CD4-positive, CD25-positive, alpha-beta regulatory T cell (primary cell): ENCODE data around the gene DCTN5. TPM values are rescaled to one million over a fixed set of nuclear protein-coding genes. Genes with fewer than 3 reads are reported as not detected.
A peak's percentile ranks its signal among the peaks of the same experiment; 100 is the strongest.
"Not testable (repeated sequence)": the region's sequence is repeated elsewhere in the genome, so short reads cannot be mapped to it uniquely, and the experiment has no call there.

Experiments
- ATAC-seq, 2 donors: fragments of 150-1000 bp; cut with Tn5 transposase; one replicate each; pipeline ENCODE4 v1.10.0; 2021; ENCODE audit warnings: low read depth in 2 of 2, moderate number of reproducible peaks in 2 of 2, moderate library complexity in 1 of 2
- DNase-seq, 3 donors: peaks; one replicate each; pipeline versions ENCODE4 v3.0.0 to v3.0.0-alpha.2; 2012 to 2022; ENCODE audit warnings: mixed read lengths in 1 of 3
- H3K27ac ChIP-seq: one replicate; pipeline ENCODE4 v1.7.0; 2013; ENCODE audit warnings: mild to moderate bottlenecking, low read length; ENCODE audit not compliant: insufficient read depth, poor library complexity, severe bottlenecking
- H3K27me3 ChIP-seq: one replicate; pipeline ENCODE4 v1.7.0; 2013; ENCODE audit warnings: low read length; ENCODE audit not compliant: control insufficient read depth, insufficient read depth
- H3K36me3 ChIP-seq: one replicate; pipeline ENCODE4 v1.7.0; 2013; ENCODE audit warnings: mild to moderate bottlenecking, low read length, moderate library complexity; ENCODE audit not compliant: control insufficient read depth, insufficient read depth
- H3K4me1 ChIP-seq: 2 replicates; pipeline ENCODE4 v1.7.0; 2013; ENCODE audit warnings: mild to moderate bottlenecking, low read length; ENCODE audit not compliant: insufficient read depth, control insufficient read depth, poor library complexity, severe bottlenecking
- H3K4me3 ChIP-seq: one replicate; pipeline ENCODE4 v1.7.0; 2013; ENCODE audit warnings: low read depth, mild to moderate bottlenecking, low read length, moderate library complexity
- H3K9me3 ChIP-seq, 2 experiments: 1 replicate in 1 of 2; 2 replicates in 1 of 2; pipeline ENCODE4 v1.7.0; 2013; ENCODE audit warnings: low read length in 2 of 2, mild to moderate bottlenecking in 1 of 2, moderate library complexity in 1 of 2; ENCODE audit not compliant: control insufficient read depth in 2 of 2
- H3K27ac Mint-ChIP-seq, 3 donors: one replicate each; pipeline ENCODE4 v1.8.0; 2020 to 2022; ENCODE audit warnings: mild to moderate bottlenecking in 3 of 3, mixed read lengths in 3 of 3, moderate library complexity in 2 of 3
- H3K27me3 Mint-ChIP-seq: one replicate; pipeline ENCODE4 v1.8.0; 2022; ENCODE audit warnings: mild to moderate bottlenecking, mixed read lengths
- H3K36me3 Mint-ChIP-seq: one replicate; pipeline ENCODE4 v1.8.0; 2020; ENCODE audit warnings: mixed read lengths
- H3K4me1 Mint-ChIP-seq, 4 donors: one replicate each; pipeline ENCODE4 v1.8.0; 2020 to 2022; ENCODE audit warnings: mixed read lengths in 4 of 4, mild to moderate bottlenecking in 1 of 4
- H3K4me3 Mint-ChIP-seq, 4 donors: one replicate each; pipeline ENCODE4 v1.8.0; 2020 to 2022; ENCODE audit warnings: mild to moderate bottlenecking in 4 of 4, mixed read lengths in 4 of 4, moderate library complexity in 3 of 4
- H3K9me3 Mint-ChIP-seq, 7 donors: one replicate each; pipeline ENCODE4 v1.8.0; 2020 to 2022; ENCODE audit warnings: mixed read lengths in 7 of 7, mild to moderate bottlenecking in 3 of 7, moderate library complexity in 2 of 7
- polyA plus RNA-seq, 4 donors: library from polyadenylated mRNA; unstranded; fragments of 300-500 nt; fragmentation: Illumina TruSeq; gene quantifications; one replicate each; pipeline ENCODE4 v1.2.3, GENCODE V29; 2021
- total RNA-seq: library from RNA; stranded (reverse); gene quantifications from one replicate; pipeline ENCODE4 v1.2.3, GENCODE V29; 2022

Gene DCTN5
- total and polyA plus RNA-seq, 5 donors from 2014 or later: 59.7 to 91.8 (median 64.5) TPM

DNA sequence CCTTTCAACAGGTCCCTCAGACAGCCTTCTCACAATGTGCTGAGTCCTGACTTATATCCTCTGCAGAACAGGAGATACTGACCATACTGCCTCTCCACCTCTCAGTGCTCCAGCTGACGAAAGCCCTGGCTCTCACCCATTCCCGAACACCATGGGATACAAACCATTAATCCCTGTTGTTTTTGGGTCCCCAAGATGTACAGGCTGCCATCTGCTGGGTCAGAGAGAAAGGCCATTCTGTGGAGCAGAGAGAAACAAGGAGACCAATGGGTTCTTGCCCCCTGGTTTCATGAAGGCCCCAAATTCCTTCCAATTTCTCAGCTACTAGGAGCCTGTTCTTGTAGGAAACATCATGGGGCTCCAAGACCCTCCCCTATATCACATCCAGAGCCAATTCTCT lies 68.7 kb downstream of the DCTN5 start:
- Histone ChIP-seq H3K4me3 (no peak overlapping the region), H3K4me1 (no peaks in the 10 kb centered on the region), H3K27ac (no peak overlapping the region), H3K36me3 (no peaks in the 10 kb centered on the region), H3K27me3 (no peaks in the 10 kb centered on the region), H3K9me3 (peaks cover 6 to 10% of the 10 kb centered on the region in 2 experiments)
- DNase-seq (no peak), ATAC-seq (no peak)
- no peaks in the 10 kb centered on the region for H3K36me3 Mint-ChIP-seq
- H3K4me3 Mint-ChIP-seq: no peak overlapping the region
- H3K4me1 Mint-ChIP-seq: no peaks in the 10 kb centered on the region
- peaks cover 41% of the 10 kb centered on the region for H3K27me3 Mint-ChIP-seq
- no peak overlapping the region for H3K27ac Mint-ChIP-seq
- H3K9me3 Mint-ChIP-seq: peaks cover 0 to 11% (median 5%) of the 10 kb centered on the region in 7 donors

DNA sequence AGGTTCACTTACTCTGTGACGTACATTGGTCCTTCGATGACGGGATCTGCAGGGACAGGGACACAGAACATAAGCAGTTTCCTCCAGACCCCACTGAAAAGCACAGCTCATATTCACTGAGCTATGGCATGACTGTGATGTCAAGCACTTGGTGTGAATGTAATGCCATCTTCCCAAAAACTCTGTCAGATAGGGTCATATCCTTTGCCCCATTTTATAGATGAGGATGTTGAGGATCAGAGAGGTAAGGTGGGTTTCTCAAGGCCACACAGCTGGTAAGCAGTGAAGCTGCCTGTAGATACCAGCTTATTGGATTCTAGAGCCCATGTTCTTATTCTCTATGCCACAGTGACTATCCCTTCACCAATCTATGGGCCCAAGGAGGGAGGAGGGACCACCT lies 69.2 kb downstream of the DCTN5 start:
- no peaks in the 10 kb centered on the region for H3K36me3 Mint-ChIP-seq
- no peak overlapping the region for H3K4me3 Mint-ChIP-seq
- Histone ChIP-seq H3K36me3 (no peaks in the 10 kb centered on the region), H3K27me3 (no peaks in the 10 kb centered on the region), H3K4me1 (no peaks in the 10 kb centered on the region), H3K27ac (no peak overlapping the region), H3K9me3 (peaks cover 6 to 10% of the 10 kb centered on the region in 2 experiments), H3K4me3 (no peak overlapping the region)
- peaks cover 0 to 11% (median 5%) of the 10 kb centered on the region in 7 donors for H3K9me3 Mint-ChIP-seq
- no peak for DNase-seq
- H3K27ac Mint-ChIP-seq: no peak overlapping the region
- no peaks in the 10 kb centered on the region for H3K4me1 Mint-ChIP-seq
- ATAC-seq: no peak
- peaks cover 41% of the 10 kb centered on the region for H3K27me3 Mint-ChIP-seq

DNA sequence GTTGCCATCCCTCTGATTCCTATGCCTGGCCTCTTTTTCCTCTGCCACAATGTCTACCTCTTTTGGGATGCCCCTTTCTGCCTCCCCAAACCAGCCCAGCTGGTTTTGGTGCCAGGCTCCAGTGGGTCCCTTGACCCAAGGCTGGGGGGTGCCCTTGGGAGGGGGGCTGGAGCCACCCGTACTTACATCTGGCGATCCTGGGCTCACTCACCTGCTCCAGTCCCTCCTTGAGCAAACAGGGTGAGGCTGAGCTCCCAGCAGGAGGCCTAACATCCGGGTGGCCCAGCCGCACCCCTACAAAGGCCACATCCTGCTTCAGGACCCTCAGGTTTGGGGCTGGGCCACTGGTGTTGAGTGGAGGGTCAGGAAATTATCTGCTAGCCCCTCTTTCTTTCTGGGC lies 70.5 kb downstream of the DCTN5 start:
- Mint-ChIP-seq H3K36me3 (no peaks in the 10 kb centered on the region), H3K4me1 (no peaks in the 10 kb centered on the region), H3K27ac (peak overlapping the region in 1 of 3 donors; percentile 36), H3K9me3 (peaks cover 0 to 11% (median 5%) of the 10 kb centered on the region in 7 donors), H3K4me3 (no peak overlapping the region), H3K27me3 (peaks cover 47% of the 10 kb centered on the region)
- Histone ChIP-seq H3K4me1 (no peaks in the 10 kb centered on the region), H3K4me3 (no peak overlapping the region), H3K27me3 (no peaks in the 10 kb centered on the region), H3K36me3 (no peaks in the 10 kb centered on the region), H3K27ac (no peak overlapping the region), H3K9me3 (peaks cover 6 to 10% of the 10 kb centered on the region in 2 experiments)
- no peak for ATAC-seq
- no peak for DNase-seq

DNA sequence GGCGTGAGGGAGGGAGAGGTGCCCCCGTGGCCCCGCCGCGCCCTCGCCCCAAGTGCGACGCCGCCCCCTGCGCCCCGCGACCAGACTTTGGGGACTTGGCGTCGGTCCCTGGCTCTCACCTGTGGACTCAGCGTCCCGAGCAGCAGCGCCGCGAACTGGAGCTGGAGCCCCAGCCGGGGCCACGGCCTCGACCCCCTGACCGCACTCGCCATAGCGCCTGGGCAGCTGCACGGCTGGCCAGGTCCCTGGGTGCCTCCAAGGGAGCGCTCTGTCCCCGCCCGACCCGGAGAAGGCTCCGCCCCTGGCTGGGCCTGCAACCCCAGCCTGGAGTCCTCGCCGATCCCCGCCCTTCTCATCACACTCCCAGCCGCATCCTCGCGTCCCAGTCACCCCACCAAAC lies 71.7 kb downstream of the DCTN5 start, which contains the start of gene ERN2:
TSS of gene ERN2 (minus strand) at position 247 of the 400 bp plus-strand sequence. CDS start at position 212, 35 bp downstream.
- Mint-ChIP-seq H3K9me3 (peaks cover 0 to 11% (median 7%) of the 10 kb centered on the region in 7 donors), H3K4me1 (no peaks in the 10 kb centered on the region), H3K27ac (no peak within 1 kb of the TSS), H3K27me3 (peaks cover 59% of the 10 kb centered on the region), H3K36me3 (no peaks in the 10 kb centered on the region), H3K4me3 (peak within 1 kb of the TSS in 2 of 4 donors; percentile 29 to 67)
- ATAC-seq (no peak), DNase-seq (no peak)
- Histone ChIP-seq H3K27me3 (no peaks in the 10 kb centered on the region), H3K9me3 (peaks cover 6 to 10% of the 10 kb centered on the region in 2 experiments), H3K4me3 (no peak within 1 kb of the TSS), H3K36me3 (no peaks in the 10 kb centered on the region), H3K27ac (no peak within 1 kb of the TSS), H3K4me1 (no peaks in the 10 kb centered on the region)

DNA sequence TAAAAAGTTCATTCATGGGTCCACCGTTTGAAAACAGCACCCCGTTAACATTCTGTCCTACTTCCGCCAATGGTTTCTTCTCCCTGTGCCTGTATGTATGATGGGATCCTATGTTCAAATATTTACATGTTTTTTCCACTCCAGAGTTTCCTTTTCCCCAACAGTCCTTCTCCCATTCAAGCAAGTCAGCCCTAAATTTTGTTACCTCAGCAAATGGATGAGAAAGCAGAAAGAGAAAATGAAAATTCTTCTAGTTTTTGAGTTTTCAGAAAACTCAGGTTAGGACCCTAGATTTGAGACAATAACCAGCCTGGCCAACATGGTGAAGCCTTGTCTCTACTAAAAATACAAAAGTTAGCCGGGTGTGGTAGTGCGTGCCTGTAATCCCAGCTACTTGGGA lies 75.2 kb downstream of the DCTN5 start:
- no peaks in the 10 kb centered on the region for H3K36me3 ChIP-seq
- peaks cover 3% of the 10 kb centered on the region for H3K27me3 ChIP-seq
- peaks cover 44% of the 10 kb centered on the region for H3K27me3 Mint-ChIP-seq
- no peaks in the 10 kb centered on the region for H3K4me1 Mint-ChIP-seq
- no peaks in the 10 kb centered on the region for H3K36me3 Mint-ChIP-seq
- peak overlapping the region in 1 of 3 donors; percentile 34 for H3K27ac Mint-ChIP-seq
- H3K9me3 Mint-ChIP-seq: peaks cover 0 to 9% (median 0%) of the 10 kb centered on the region in 7 donors
- peaks cover 0 to 2% of the 10 kb centered on the region in 2 experiments for H3K9me3 ChIP-seq
- no peak overlapping the region for H3K4me3 Mint-ChIP-seq
- no peak overlapping the region for H3K4me3 ChIP-seq
- H3K4me1 ChIP-seq: no peaks in the 10 kb centered on the region
- no peak overlapping the region for H3K27ac ChIP-seq
- no peak for ATAC-seq
- no peak for DNase-seq

DNA sequence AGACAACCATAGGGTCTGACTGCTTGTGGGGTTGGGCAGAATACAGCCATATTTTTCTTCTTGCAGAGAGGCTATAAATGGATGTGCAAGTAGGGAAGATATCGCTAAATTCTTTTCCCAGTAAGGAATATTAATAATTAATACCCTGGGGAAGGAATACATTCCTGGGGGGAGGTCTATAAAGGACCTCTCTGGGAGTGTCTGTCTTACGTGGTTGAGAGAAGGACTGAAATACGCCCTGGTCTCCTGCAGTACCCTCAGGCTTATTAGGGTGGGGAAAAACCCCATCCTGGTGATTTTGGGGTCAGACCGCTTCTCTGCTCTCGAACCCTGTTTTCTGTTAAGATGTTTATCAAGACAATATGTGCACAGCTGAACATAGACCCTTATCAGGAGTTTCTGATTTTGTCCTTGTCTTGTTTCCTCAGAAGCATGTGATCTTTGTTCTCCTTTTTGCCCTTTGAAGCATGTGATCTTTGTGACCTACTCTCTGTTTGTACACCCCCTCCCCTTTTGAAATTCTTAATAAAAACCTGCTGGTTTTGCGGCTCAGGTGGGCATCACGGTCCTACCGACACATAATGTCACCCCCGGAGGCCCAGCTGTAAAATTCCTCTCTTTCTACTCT lies 81.5 kb downstream of the DCTN5 start:
- H3K27me3 ChIP-seq, ATAC-seq, H3K27ac Mint-ChIP-seq, H3K27ac ChIP-seq, H3K9me3 ChIP-seq, H3K4me1 Mint-ChIP-seq, H3K36me3 ChIP-seq, H3K4me3 ChIP-seq, DNase-seq, H3K36me3 Mint-ChIP-seq, H3K4me1 ChIP-seq, H3K4me3 Mint-ChIP-seq: not testable (repeated sequence)
- peaks cover 20% of the 10 kb centered on the region for H3K27me3 Mint-ChIP-seq
- H3K9me3 Mint-ChIP-seq: peaks cover 0 to 11% (median 5%) of the 10 kb centered on the region in 7 donors

DNA sequence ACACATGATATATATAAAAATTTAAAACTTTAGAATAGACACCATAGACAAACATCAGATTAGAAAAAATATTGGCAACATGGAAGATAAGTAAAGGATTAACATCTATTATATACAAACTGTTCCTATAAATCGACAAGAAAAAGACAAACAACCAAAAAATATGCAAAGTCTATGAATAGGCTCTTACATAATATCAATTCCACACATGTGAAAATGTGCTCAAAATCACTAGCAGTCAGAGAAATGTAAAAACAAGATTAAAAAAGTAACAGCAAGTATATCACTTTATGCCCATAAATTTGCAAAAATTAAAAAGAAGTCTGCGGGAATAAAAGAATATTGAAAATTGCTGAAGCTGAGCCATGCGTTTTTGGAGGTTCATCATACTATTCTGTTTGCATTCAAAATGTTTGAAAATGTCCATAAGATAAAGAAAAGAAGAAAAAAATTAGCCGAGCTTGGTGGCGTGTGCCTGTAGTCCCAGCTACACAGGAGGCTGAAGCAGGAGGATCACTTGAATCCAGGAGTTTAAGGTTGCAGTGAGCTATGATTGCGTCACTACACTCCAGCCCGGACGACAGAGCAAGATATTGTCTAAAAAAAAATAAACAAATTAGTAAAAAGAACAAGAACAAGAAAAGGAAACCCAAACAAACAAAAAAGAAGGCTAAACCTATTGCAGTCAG lies 83.0 kb downstream of the DCTN5 start:
- ATAC-seq (no peak), DNase-seq (no peak)
- Histone ChIP-seq H3K4me1 (no peaks in the 10 kb centered on the region), H3K9me3 (peaks cover 0 to 6% of the 10 kb centered on the region in 2 experiments), H3K27me3 (peaks cover 3% of the 10 kb centered on the region), H3K27ac (no peak overlapping the region), H3K36me3 (no peaks in the 10 kb centered on the region), H3K4me3 (no peak overlapping the region)
- Mint-ChIP-seq H3K36me3 (no peaks in the 10 kb centered on the region), H3K4me3 (no peak overlapping the region), H3K4me1 (peaks cover 0 to 2% (median under 1%) of the 10 kb centered on the region in 4 donors), H3K27me3 (peaks cover 16% of the 10 kb centered on the region), H3K9me3 (peaks cover 0 to 11% (median 5%) of the 10 kb centered on the region in 7 donors), H3K27ac (no peak overlapping the region)
